SK-N-SH (cell line): ENCODE measurements around the gene CCDC30. TPM values are rescaled to one million over a fixed set of nuclear protein-coding genes. Genes with fewer than 3 reads are reported as not detected.

Source experiments
- CTCF ChIA-PET: fragments of 300-600, 350-600 bp; formaldehyde crosslinking; extraction: SDS; loops from one replicate; lab custom pipeline; 2021; lab: Yijun Ruan, JAX
- POLR2A ChIA-PET: fragments of 350-600 bp; sonication (Branson Sonifier 250); formaldehyde crosslinking; extraction: SDS; loops from one replicate; lab custom pipeline; 2020; ENCODE audit warnings: antibody characterized with exemption, inconsistent platforms; lab: Yijun Ruan, JAX
- DNase-seq: peaks from one replicate; pipeline ENCODE4 v3.0.0; 2012
- H2AFZ ChIP-seq: fragments of 200-600 bp; sonication (generic); 2 replicates; pipeline ENCODE4 v1.8.1; 2016; ENCODE audit warnings: antibody characterized with exemption, mild to moderate bottlenecking, low read depth
- H3F3A ChIP-seq: fragments of 200-600 bp; sonication (generic); replicated peaks from 2 replicates; pipeline ENCODE3; 2016; ENCODE audit warnings: antibody characterized with exemption, mild to moderate bottlenecking; ENCODE audit not compliant: insufficient read depth
- H3K27ac ChIP-seq, 2 experiments: fragments of 200-500 bp in 1 of 2; fragments of 200-600 bp in 1 of 2; sonication (Bioruptor generic) in 1 of 2; sonication (generic), shearing (Covaris generic) in 1 of 2; 2 replicates each; pipeline versions ENCODE4 v1.5.1 to v1.6.1; 2014 to 2016; ENCODE audit warnings: low read depth in 2 of 2, inconsistent platforms in 1 of 2, low read length in 1 of 2, mild to moderate bottlenecking in 1 of 2, mixed read lengths in 1 of 2
- H3K27me3 ChIP-seq: fragments of 200-600 bp; sonication (generic), shearing (Covaris generic); 2 replicates; pipeline ENCODE4 v1.6.1; 2016; ENCODE audit warnings: mixed run types; ENCODE audit not compliant: insufficient read depth
- H3K36me3 ChIP-seq, 2 experiments: fragments of 200-500 bp in 1 of 2; fragments of 200-600 bp in 1 of 2; sonication (Bioruptor generic) in 1 of 2; sonication (generic) in 1 of 2; replicated peaks in 1 of 2; 2 replicates each; pipeline versions ENCODE3 to v1.5.1; 2014 to 2016; ENCODE audit warnings: low read length in 1 of 2, mild to moderate bottlenecking in 1 of 2; ENCODE audit not compliant: insufficient read depth in 2 of 2, control insufficient read depth in 1 of 2
- H3K4me1 ChIP-seq, 2 experiments: fragments of 200-500 bp in 1 of 2; fragments of 200-600 bp in 1 of 2; sonication (Bioruptor generic) in 1 of 2; sonication (generic), shearing (Covaris generic) in 1 of 2; 2 replicates each; pipeline versions ENCODE4 v1.5.1 to v1.6.1; 2014 to 2016; ENCODE audit warnings: low read depth in 1 of 2, low read length in 1 of 2, mixed run types in 1 of 2; ENCODE audit not compliant: insufficient read depth in 2 of 2, control insufficient read depth in 1 of 2
- H3K4me2 ChIP-seq: fragments of 200-600 bp; sonication (generic), shearing (Covaris generic); 2 replicates; pipeline ENCODE4 v1.6.1; 2017; ENCODE audit warnings: mixed run types
- H3K4me3 ChIP-seq, 2 experiments: fragments of 200-500 bp in 1 of 2; fragments of 200-600 bp in 1 of 2; sonication (Bioruptor generic) in 1 of 2; sonication (generic), shearing (Covaris generic) in 1 of 2; 2 replicates each; pipeline versions ENCODE4 v1.5.1 to v1.8.1; 2014 to 2016; ENCODE audit warnings: low read depth in 2 of 2, inconsistent platforms in 1 of 2, low read length in 1 of 2, mild to moderate bottlenecking in 1 of 2, mixed read lengths in 1 of 2, moderate library complexity in 1 of 2
- H3K79me2 ChIP-seq: fragments of 200-600 bp; sonication (generic); 2 replicates; pipeline ENCODE4 v1.8.1; 2017; ENCODE audit warnings: mild to moderate bottlenecking; ENCODE audit not compliant: insufficient read depth
- H3K9ac ChIP-seq: fragments of 200-600 bp; sonication (generic); 2 replicates; pipeline ENCODE4 v1.6.1; 2017; ENCODE audit warnings: mixed run types
- H3K9me2 ChIP-seq: fragments of 200-600 bp; sonication (generic); 2 replicates; pipeline ENCODE4 v1.6.1; 2017; ENCODE audit warnings: mixed run types
- H3K9me3 ChIP-seq: fragments of 200-600 bp; sonication (generic); 2 replicates; pipeline ENCODE4 v1.6.1; 2017; ENCODE audit warnings: mixed run types, mild to moderate bottlenecking, moderate library complexity
- H4K20me1 ChIP-seq: fragments of 200-600 bp; sonication (generic); 2 replicates; pipeline ENCODE4 v1.6.1; 2017; ENCODE audit warnings: mild to moderate bottlenecking, mixed run types; ENCODE audit not compliant: insufficient read depth
- CHD2 ChIP-seq: fragments of 150-350 bp; IDR thresholded peaks from 2 replicates; pipeline ENCODE4 v1.6.1; 2018; ENCODE audit warnings: low read length; ENCODE audit not compliant: partially characterized antibody
- ELF1 ChIP-seq: IDR thresholded peaks from 2 replicates; pipeline ENCODE4 v1.4.0; 2012
- EP300 ChIP-seq, 2 experiments: IDR thresholded peaks; 2 replicates each; pipeline versions ENCODE4 v1.4.0 to v1.6.1; 2012; ENCODE audit warnings: borderline replicate concordance in 1 of 2, low read depth in 1 of 2, low read length in 1 of 2
- GATA2 ChIP-seq: sonication (generic); formaldehyde crosslinking; IDR thresholded peaks from 2 replicates; pipeline ENCODE4 v1.5.0; 2020; ENCODE audit warnings: mild to moderate bottlenecking, missing genetic modification reagents
- JUND ChIP-seq: IDR thresholded peaks from 2 replicates; pipeline ENCODE4 v1.4.0; 2012
- MEF2A ChIP-seq: IDR thresholded peaks from 2 replicates; pipeline ENCODE4 v1.4.0; 2012; ENCODE audit warnings: low read depth, borderline replicate concordance
- MXI1 ChIP-seq: IDR thresholded peaks from 2 replicates; pipeline ENCODE4 v1.6.1; 2012; ENCODE audit warnings: mild to moderate bottlenecking, low read depth, low read length, improper control_type of control experiment
- POLR2AphosphoS5 ChIP-seq: IDR thresholded peaks from 2 replicates; pipeline ENCODE4 v1.6.1; 2012; ENCODE audit warnings: low read depth, low read length
- RAD21 ChIP-seq: IDR thresholded peaks from 2 replicates; pipeline ENCODE4 v1.6.1; 2012; ENCODE audit warnings: mild to moderate bottlenecking, low read length
- RXRA ChIP-seq: IDR thresholded peaks from 2 replicates; pipeline ENCODE4 v1.4.0; 2012; ENCODE audit warnings: low read depth, mild to moderate bottlenecking, borderline replicate concordance
- SIN3A ChIP-seq: IDR thresholded peaks from 2 replicates; pipeline ENCODE4 v1.6.1; 2012; ENCODE audit warnings: low read depth, mild to moderate bottlenecking, low read length, moderate library complexity, borderline replicate concordance
- SMC3 ChIP-seq: IDR thresholded peaks from 2 replicates; pipeline ENCODE4 v1.6.1; 2012; ENCODE audit warnings: low read depth, low read length, improper control_type of control experiment
- TAF1 ChIP-seq: IDR thresholded peaks from 2 replicates; pipeline ENCODE4 v1.6.1; 2012; ENCODE audit warnings: low read depth, mild to moderate bottlenecking, low read length, moderate library complexity, borderline replicate concordance
- TCF12 ChIP-seq: IDR thresholded peaks from 2 replicates; pipeline ENCODE4 v1.4.0; 2012
- TEAD4 ChIP-seq: IDR thresholded peaks from 2 replicates; pipeline ENCODE4 v1.4.0; 2012; ENCODE audit warnings: mild to moderate bottlenecking, borderline replicate concordance; ENCODE audit not compliant: insufficient read depth
- WGBS: methylation state at CpG from one replicate; pipeline ENCODE4 v1.1.6; 2017; ENCODE audit warnings: low lambda C conversion rate; 5-methylcytosine and 5-hydroxymethylcytosine counted together
- polyA plus RNA-seq, 3 experiments: library from polyadenylated mRNA; depleted of rRNA; stranded (reverse); fragments of >200 nt; gene quantifications; 2 replicates each; pipeline ENCODE4 v1.2.3, GENCODE V29; 2012
- TF ChIP-seq, protein P1 (sequence below): fragments of 150-350 bp; IDR thresholded peaks from 2 replicates; pipeline ENCODE4 v1.6.1; 2016; ENCODE audit warnings: mild to moderate bottlenecking, low read depth, low read length
- TF ChIP-seq, protein P2 (sequence below): IDR thresholded peaks from 2 replicates; pipeline ENCODE4 v1.4.0; 2012; ENCODE audit warnings: low read depth
- TF ChIP-seq, protein P3 (sequence below): fragments of 150-350 bp; IDR thresholded peaks from 2 replicates; pipeline ENCODE4 v1.6.1; 2017; ENCODE audit warnings: antibody characterized with exemption, low read length, low read depth, borderline replicate concordance
- TF ChIP-seq, protein P4 (sequence below): IDR thresholded peaks from 2 replicates; pipeline ENCODE4 v1.4.0; 2012; ENCODE audit warnings: low read depth, borderline replicate concordance
- TF ChIP-seq, protein P5 (sequence below): IDR thresholded peaks from 2 replicates; pipeline ENCODE4; 2012

CCDC30 gene
- polyA plus RNA-seq, 1 of the 3 experiments (the other 2 are of a cell fraction), result 0.94 TPM

GRCh38 chr1:42523171-42523570 is 60.1 kb downstream of the CCDC30 start:
- DNase-seq, result no peak
- Histone ChIP-seq H3K9me2 (no peaks in the 10 kb centered on the region), H3K36me3 (no peaks in the 10 kb centered on the region), H3K79me2 (no peaks in the 10 kb centered on the region), H3F3A (no peaks in the 10 kb centered on the region), H3K4me3 (no peak overlapping the region), H3K27me3 (no peaks in the 10 kb centered on the region), H3K9me3 (no peaks in the 10 kb centered on the region; the same call in 1 of the 2 replicates), H3K9ac (no peak overlapping the region), H3K4me2 (no peak overlapping the region), H3K4me1 (no peaks in the 10 kb centered on the region), H4K20me1 (no peaks in the 10 kb centered on the region), H3K27ac (no peak overlapping the region), H2AFZ (no peak overlapping the region)
- POLR2A ChIA-PET, result no interaction called here
- TF ChIP-seq MEF2A, result no peak
- TF ChIP-seq POLR2AphosphoS5, result no peak
- TF ChIP-seq TAF1, result no peak
- TF ChIP-seq RAD21, result no peak
- no peak for TF ChIP-seq TEAD4
- no peak for TF ChIP-seq SMC3
- TF ChIP-seq MXI1, result no peak
- TF ChIP-seq TCF12, result no peak
- TF ChIP-seq, protein P1, sequence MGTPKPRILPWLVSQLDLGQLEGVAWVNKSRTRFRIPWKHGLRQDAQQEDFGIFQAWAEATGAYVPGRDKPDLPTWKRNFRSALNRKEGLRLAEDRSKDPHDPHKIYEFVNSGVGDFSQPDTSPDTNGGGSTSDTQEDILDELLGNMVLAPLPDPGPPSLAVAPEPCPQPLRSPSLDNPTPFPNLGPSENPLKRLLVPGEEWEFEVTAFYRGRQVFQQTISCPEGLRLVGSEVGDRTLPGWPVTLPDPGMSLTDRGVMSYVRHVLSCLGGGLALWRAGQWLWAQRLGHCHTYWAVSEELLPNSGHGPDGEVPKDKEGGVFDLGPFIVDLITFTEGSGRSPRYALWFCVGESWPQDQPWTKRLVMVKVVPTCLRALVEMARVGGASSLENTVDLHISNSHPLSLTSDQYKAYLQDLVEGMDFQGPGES, result no peak
- TF ChIP-seq, protein P2, sequence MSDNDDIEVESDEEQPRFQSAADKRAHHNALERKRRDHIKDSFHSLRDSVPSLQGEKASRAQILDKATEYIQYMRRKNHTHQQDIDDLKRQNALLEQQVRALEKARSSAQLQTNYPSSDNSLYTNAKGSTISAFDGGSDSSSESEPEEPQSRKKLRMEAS, result no peak
- no peak for TF ChIP-seq GATA2 (CRISPR knock-in tag)
- TF ChIP-seq, protein P3, sequence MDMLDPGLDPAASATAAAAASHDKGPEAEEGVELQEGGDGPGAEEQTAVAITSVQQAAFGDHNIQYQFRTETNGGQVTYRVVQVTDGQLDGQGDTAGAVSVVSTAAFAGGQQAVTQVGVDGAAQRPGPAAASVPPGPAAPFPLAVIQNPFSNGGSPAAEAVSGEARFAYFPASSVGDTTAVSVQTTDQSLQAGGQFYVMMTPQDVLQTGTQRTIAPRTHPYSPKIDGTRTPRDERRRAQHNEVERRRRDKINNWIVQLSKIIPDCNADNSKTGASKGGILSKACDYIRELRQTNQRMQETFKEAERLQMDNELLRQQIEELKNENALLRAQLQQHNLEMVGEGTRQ, result no peak
- TF ChIP-seq, protein P4, sequence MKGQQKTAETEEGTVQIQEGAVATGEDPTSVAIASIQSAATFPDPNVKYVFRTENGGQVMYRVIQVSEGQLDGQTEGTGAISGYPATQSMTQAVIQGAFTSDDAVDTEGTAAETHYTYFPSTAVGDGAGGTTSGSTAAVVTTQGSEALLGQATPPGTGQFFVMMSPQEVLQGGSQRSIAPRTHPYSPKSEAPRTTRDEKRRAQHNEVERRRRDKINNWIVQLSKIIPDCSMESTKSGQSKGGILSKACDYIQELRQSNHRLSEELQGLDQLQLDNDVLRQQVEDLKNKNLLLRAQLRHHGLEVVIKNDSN, result no peak
- no peak for TF ChIP-seq RXRA
- TF ChIP-seq, protein P5, sequence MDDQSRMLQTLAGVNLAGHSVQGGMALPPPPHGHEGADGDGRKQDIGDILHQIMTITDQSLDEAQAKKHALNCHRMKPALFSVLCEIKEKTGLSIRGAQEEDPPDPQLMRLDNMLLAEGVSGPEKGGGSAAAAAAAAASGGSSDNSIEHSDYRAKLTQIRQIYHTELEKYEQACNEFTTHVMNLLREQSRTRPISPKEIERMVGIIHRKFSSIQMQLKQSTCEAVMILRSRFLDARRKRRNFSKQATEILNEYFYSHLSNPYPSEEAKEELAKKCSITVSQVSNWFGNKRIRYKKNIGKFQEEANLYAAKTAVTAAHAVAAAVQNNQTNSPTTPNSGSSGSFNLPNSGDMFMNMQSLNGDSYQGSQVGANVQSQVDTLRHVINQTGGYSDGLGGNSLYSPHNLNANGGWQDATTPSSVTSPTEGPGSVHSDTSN, result no peak
- no peak for TF ChIP-seq CHD2
- TF ChIP-seq ELF1, result no peak
- CTCF ChIA-PET, result no interaction called here
- 49% methylated on average over 3 of the region's 3 CpGs for WGBS

- Histone ChIP-seq H3K4me3 (no peak overlapping the region), H3K9ac (no peak overlapping the region), H3K4me1 (no peaks in the 10 kb centered on the region), H3K9me3 (no peaks in the 10 kb centered on the region), H3F3A (no peaks in the 10 kb centered on the region), H3K79me2 (no peaks in the 10 kb centered on the region), H3K27ac (no peak overlapping the region), H3K4me2 (no peak overlapping the region), H2AFZ (no peak overlapping the region), H3K9me2 (no peaks in the 10 kb centered on the region), H4K20me1 (no peaks in the 10 kb centered on the region), H3K36me3 (no peaks in the 10 kb centered on the region), H3K27me3 (no peaks in the 10 kb centered on the region)
- POLR2A ChIA-PET, result no interaction called here
- TF ChIP-seq RAD21 (no peak), SIN3A (no peak), EP300 (IDR thresholded peaks at IDR 0.05; ENCODE audit: borderline replicate concordance in 1 of 2, low read depth in 1 of 2, low read length in 1 of 2) (no peak), CHD2 (no peak), SMC3 (no peak), JUND (no peak)
- TF ChIP-seq, protein P1, result no peak
- TF ChIP-seq, protein P2, result no peak
- 44% methylated on average over 3 of the region's 3 CpGs for WGBS
- DNase-seq, result no peak
- CTCF ChIA-PET, result no interaction called here
Observed at GRCh38 chr1:42524330-42524729, 61.2 kb downstream of the CCDC30 start.
